MM.1S (cell line): ENCODE results near the gene ZBTB45.
A peak's percentile ranks its signal among the peaks of the same experiment; 100 is the strongest.
"Not testable (repeated sequence)": the region's sequence is repeated elsewhere in the genome, so short reads cannot be mapped to it uniquely, and the experiment has no call there.

ENCODE experiments used
- DNase-seq: peaks from one replicate; pipeline ENCODE4 v3.0.0-alpha.2; 2015
- H2AFZ ChIP-seq: fragments of 300-600 bp; sonication (generic); 2 replicates; pipeline ENCODE4 v1.6.0; 2016; ENCODE audit warnings: antibody characterized with exemption, low read length
- H3F3A ChIP-seq: fragments of 300-600 bp; sonication (generic); 2 replicates; pipeline ENCODE4 v1.6.1; 2016; ENCODE audit warnings: mild to moderate bottlenecking, antibody characterized with exemption, low read length, moderate library complexity, mixed read lengths; ENCODE audit not compliant: insufficient read depth
- H3K27ac ChIP-seq: fragments of 300-600 bp; sonication (generic); 2 replicates; pipeline ENCODE4 v1.5.1; 2016; ENCODE audit warnings: mild to moderate bottlenecking, low read length
- H3K27me3 ChIP-seq: fragments of 300-600 bp; sonication (generic); replicated peaks from 2 replicates; pipeline ENCODE4 v1.6.0; 2016; ENCODE audit warnings: low read length; ENCODE audit not compliant: insufficient read depth
- H3K36me3 ChIP-seq: fragments of 300-600 bp; sonication (generic); replicated peaks from 2 replicates; pipeline ENCODE4 v1.6.1; 2016; ENCODE audit warnings: mild to moderate bottlenecking, low read length, mixed read lengths; ENCODE audit not compliant: insufficient read depth
- H3K4me1 ChIP-seq: fragments of 300-600 bp; sonication (generic); 2 replicates; pipeline ENCODE4 v1.6.1; 2016; ENCODE audit warnings: low read length, mixed read lengths
- H3K4me2 ChIP-seq: fragments of 300-600 bp; sonication (generic); 2 replicates; pipeline ENCODE4 v1.6.0; 2016; ENCODE audit warnings: low read depth, low read length
- H3K4me3 ChIP-seq: fragments of 300-600 bp; sonication (generic); 2 replicates; pipeline ENCODE4 v1.5.1; 2016; ENCODE audit warnings: low read length, mixed read lengths
- H3K79me2 ChIP-seq: fragments of 300-600 bp; sonication (generic); 2 replicates; pipeline ENCODE4 v1.6.1; 2016; ENCODE audit warnings: mixed run types, low read length, mixed read lengths
- H3K9ac ChIP-seq: fragments of 300-600 bp; sonication (generic); 2 replicates; pipeline ENCODE4 v1.6.1; 2016; ENCODE audit warnings: low read length, mixed read lengths
- H3K9me2 ChIP-seq: fragments of 300-600 bp; sonication (generic); replicated peaks from 2 replicates; pipeline ENCODE4 v1.6.1; 2016; ENCODE audit warnings: mild to moderate bottlenecking, low read length, mixed read lengths; ENCODE audit not compliant: insufficient read depth
- H3K9me3 ChIP-seq: fragments of 300-600 bp; sonication (generic); replicated peaks from 2 replicates; pipeline ENCODE4 v1.6.1; 2016; ENCODE audit warnings: mild to moderate bottlenecking, low read length, mixed read lengths; ENCODE audit not compliant: insufficient read depth
- H4K20me1 ChIP-seq: fragments of 300-600 bp; sonication (generic); 2 replicates; pipeline ENCODE4 v1.6.1; 2016; ENCODE audit warnings: mild to moderate bottlenecking, low read length, moderate library complexity, mixed read lengths; ENCODE audit not compliant: insufficient read depth
- EZH2 ChIP-seq: fragments of 300-600 bp; sonication (generic); optimal IDR thresholded peaks from 2 replicates; pipeline ENCODE3; 2017; ENCODE audit warnings: low read depth, mild to moderate bottlenecking, antibody characterized with exemption, low read length, mixed read lengths
- EZH2phosphoT487 ChIP-seq: fragments of 300-600 bp; sonication (generic); IDR thresholded peaks from 2 replicates; pipeline ENCODE4 v1.6.1; 2018; ENCODE audit warnings: antibody characterized with exemption, low read length
- TF ChIP-seq, protein P1 (sequence below): fragments of 300-600 bp; sonication (generic); IDR thresholded peaks from 2 replicates; pipeline ENCODE4 v1.5.1; 2016; ENCODE audit warnings: antibody characterized with exemption, low read length, mixed read lengths

The ZBTB45 gene

GRCh38 chr19:58544591-58545285, 25.1 kb upstream of the ZBTB45 start:
- Histone ChIP-seq H3K9ac (peak overlapping the region; percentile 77), H3K4me2 (peak overlapping the region; percentile 53), H2AFZ (no peak overlapping the region), H4K20me1 (peaks cover 29% of the 10 kb centered on the region), H3K27me3 (no peaks in the 10 kb centered on the region; the same call in 1 of the 2 replicates), H3K4me3 (peak overlapping the region; percentile 89), H3K36me3 (peaks cover 23% of the 10 kb centered on the region), H3F3A (peaks cover 8% of the 10 kb centered on the region; the same call in 1 of the 2 replicates), H3K9me2 (no peaks in the 10 kb centered on the region), H3K9me3 (no peaks in the 10 kb centered on the region), H3K79me2 (peaks cover 51% of the 10 kb centered on the region), H3K27ac (peak overlapping the region; percentile 93; the same call in 1 of the 2 replicates), H3K4me1 (peaks cover 11% of the 10 kb centered on the region)
- DNase-seq: peak; percentile 64
- no peak for TF ChIP-seq EZH2
- TF ChIP-seq, protein P1, sequence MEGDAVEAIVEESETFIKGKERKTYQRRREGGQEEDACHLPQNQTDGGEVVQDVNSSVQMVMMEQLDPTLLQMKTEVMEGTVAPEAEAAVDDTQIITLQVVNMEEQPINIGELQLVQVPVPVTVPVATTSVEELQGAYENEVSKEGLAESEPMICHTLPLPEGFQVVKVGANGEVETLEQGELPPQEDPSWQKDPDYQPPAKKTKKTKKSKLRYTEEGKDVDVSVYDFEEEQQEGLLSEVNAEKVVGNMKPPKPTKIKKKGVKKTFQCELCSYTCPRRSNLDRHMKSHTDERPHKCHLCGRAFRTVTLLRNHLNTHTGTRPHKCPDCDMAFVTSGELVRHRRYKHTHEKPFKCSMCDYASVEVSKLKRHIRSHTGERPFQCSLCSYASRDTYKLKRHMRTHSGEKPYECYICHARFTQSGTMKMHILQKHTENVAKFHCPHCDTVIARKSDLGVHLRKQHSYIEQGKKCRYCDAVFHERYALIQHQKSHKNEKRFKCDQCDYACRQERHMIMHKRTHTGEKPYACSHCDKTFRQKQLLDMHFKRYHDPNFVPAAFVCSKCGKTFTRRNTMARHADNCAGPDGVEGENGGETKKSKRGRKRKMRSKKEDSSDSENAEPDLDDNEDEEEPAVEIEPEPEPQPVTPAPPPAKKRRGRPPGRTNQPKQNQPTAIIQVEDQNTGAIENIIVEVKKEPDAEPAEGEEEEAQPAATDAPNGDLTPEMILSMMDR: no peak
- TF ChIP-seq EZH2phosphoT487: no peak

DNA sequence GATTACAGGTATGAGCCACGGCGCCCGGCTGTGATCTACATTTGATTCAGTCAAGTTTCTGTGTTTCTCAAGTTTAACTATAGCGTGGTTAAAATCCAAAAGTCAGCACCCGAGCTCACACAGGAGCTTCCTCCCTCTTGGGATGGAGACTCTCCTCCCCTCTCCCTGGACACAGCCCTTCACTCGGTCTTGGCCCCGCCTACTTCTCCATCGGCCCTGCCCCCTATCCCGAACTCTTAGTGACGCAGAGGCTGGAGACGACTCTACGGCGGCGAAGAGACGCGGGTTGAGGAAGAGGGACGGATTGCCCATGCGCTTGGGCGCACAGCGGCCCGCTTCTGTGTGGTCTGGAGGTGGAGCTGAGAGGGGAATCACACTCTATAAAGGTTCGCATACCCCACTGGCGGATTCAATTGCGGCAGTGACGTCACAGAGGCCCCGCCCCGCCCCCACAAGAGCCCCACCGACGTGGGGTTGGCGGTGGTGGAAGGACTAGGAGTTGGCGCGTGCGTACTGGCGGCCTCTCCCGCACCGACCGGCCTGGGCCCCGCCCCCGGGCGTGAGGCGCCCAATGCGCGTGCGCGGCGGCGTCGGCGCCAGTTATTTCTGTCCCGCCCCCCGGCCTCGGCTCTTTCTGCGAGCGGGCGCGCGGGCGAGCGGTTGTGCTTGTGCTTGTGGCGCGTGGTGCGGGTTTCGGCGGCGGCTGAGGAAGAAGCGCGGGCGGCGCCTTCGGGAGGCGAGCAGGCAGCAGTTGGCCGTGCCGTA, 24.4 kb upstream of the ZBTB45 start, which contains the start of gene TRIM28:
Gene TRIM28, plus strand, starts transcription at position 239 of the 765 bp plus-strand sequence. CDS start 694 bp downstream, outside the sequence.
- peak; percentile 97 for DNase-seq
- Histone ChIP-seq H3K79me2 (peaks cover 44% of the 10 kb centered on the region), H3K4me1 (peaks cover 11% of the 10 kb centered on the region), H3K9me2 (no peaks in the 10 kb centered on the region), H3K27ac (peak within 1 kb of the TSS; percentile 93), H3K9ac (peak within 1 kb of the TSS; percentile 77), H3K4me2 (peak within 1 kb of the TSS; percentile 74), H3K9me3 (no peaks in the 10 kb centered on the region), H3K36me3 (peaks cover 19% of the 10 kb centered on the region), H3F3A (peaks cover 8% of the 10 kb centered on the region; the same call in 1 of the 2 replicates), H3K4me3 (peak within 1 kb of the TSS; percentile 89), H3K27me3 (no peaks in the 10 kb centered on the region; the same call in 1 of the 2 replicates), H4K20me1 (peaks cover 29% of the 10 kb centered on the region), H2AFZ (peak within 1 kb of the TSS; percentile 78)
- TF ChIP-seq, protein P1: no peak
- TF ChIP-seq EZH2 (no peak), EZH2phosphoT487 (no peak)

DNA sequence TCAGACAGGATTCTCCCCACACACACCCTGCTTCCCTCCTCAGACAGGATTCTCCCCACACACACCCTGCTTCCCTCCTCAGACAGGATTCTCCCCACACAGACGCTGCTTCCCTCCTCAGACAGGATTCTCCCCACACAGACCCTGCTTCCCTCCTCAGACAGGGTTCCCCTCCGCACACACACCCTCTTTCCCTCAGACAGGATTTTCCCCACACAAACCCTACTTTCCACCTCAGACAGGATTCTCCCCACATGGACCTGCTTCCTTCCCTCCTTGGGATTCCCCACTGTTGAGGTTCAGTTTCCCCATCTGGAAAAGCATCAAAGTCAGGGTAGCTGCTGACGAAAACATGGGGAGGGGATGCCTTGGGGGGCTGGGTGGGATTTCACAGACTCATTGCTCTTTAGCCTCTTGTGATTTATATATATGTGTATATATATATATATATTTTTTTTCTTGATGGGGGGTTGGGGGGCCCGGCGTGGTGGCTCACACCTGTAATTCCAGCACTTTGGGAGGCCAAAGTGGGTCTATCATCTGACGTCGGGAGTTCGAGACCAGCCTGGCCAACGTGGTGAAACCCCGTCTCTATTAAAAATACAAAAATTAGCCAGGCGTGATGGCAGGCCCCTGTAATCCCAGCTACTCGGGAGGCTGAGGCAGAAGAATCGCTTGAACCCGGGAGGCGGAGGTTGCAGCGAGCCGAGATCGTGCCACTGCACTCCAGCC, 23.2 kb upstream of the ZBTB45 start:
- H2AFZ ChIP-seq: not testable (repeated sequence)

GRCh38 chr19:58539169-58539559, 19.6 kb upstream of the ZBTB45 start:
- not testable (repeated sequence) for H3K36me3 ChIP-seq, H3K4me3 ChIP-seq, DNase-seq, H3K9ac ChIP-seq, H3K9me3 ChIP-seq, H3K4me2 ChIP-seq, H3K79me2 ChIP-seq, H3K4me1 ChIP-seq, H4K20me1 ChIP-seq, H3F3A ChIP-seq, H3K27ac ChIP-seq, H2AFZ ChIP-seq, H3K9me2 ChIP-seq
- H3K27me3 ChIP-seq: peaks cover 20% of the 10 kb centered on the region

More for the DNA sequence above, 23.2 kb upstream of the ZBTB45 start:
- Histone ChIP-seq H3K27me3 (peaks cover 11% of the 10 kb centered on the region), H3K4me1 (peaks cover 11% of the 10 kb centered on the region), H4K20me1 (peaks cover 29% of the 10 kb centered on the region), H3K79me2 (peaks cover 32% of the 10 kb centered on the region), H3K36me3 (peaks cover 15% of the 10 kb centered on the region)
- H3K27ac ChIP-seq, DNase-seq, H3K9ac ChIP-seq, H3K4me3 ChIP-seq, H3K9me3 ChIP-seq, H3K4me2 ChIP-seq, H3K9me2 ChIP-seq, H3F3A ChIP-seq: not testable (repeated sequence)
